ENCODE measurements around the gene WWP2. TPM values are rescaled to one million over a fixed set of nuclear protein-coding genes. Genes with fewer than 3 reads are reported as not detected.

Gene WWP2
- total RNA-seq, 1 experiment from 2014 or later = 40.2 TPM

DNA sequence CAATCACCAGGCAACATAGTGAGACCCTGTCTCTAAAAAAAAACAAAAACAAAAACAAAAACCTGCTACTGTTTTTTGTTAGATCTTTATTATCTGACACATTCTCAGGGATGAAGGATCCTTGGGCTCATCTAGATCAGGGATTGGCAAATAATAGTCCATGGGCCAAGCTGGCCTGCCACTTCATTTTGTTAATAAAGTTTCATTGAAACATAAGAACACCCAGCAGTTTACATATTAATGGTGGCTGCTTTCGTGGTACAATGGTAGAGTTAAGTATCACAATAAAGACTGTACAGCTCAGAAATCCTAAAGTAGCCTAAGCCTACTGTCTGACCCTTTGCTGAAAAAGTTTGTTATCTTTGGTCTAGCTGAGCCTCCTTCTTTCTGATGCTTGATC, 156.1 kb downstream of the WWP2 start:
- H3K14ac ChIP-seq (ENCODE audit: insufficient read depth, low read length) = no peak overlapping the region
- H3K4me3 Mint-ChIP-seq = no peak overlapping the region
- H3K9me3 Mint-ChIP-seq = no peaks in the 10 kb centered on the region
- no peaks in the 10 kb centered on the region for H3K27me3 Mint-ChIP-seq (ENCODE audit: low read depth)
- H3K27ac Mint-ChIP-seq = peak overlapping the region in 2 of 3 experiments; percentile 25 to 87; a peak in 4 of 7 replicates
- no peak overlapping the region for H2BK120ac ChIP-seq (ENCODE audit: low read depth, low read length, poor library complexity, severe bottlenecking)
- WGBS (ENCODE audit: extremely low coverage, insufficient read length, low lambda C conversion rate) = no CpG with 5 or more reads among the region's 1 CpG
- no peak overlapping the region for H4K8ac ChIP-seq (replicated peaks; ENCODE audit: insufficient read length, low read depth, low read length)
- no peak overlapping the region for H3K4me2 ChIP-seq (ENCODE audit: insufficient read depth, insufficient read length, low read length)
- H4K20me1 ChIP-seq (ENCODE audit: control insufficient read depth, insufficient read depth, insufficient read length) = no peaks in the 10 kb centered on the region
- H3K9me3 ChIP-seq (ENCODE audit: control insufficient read depth, low read depth, low read length) = no peaks in the 10 kb centered on the region
- H3K23ac ChIP-seq (ENCODE audit: insufficient read length, low read depth, low read length) = no peak overlapping the region
- no peak overlapping the region for H2AK5ac ChIP-seq (ENCODE audit: insufficient read length, low read length)
- no peak overlapping the region for H2BK5ac ChIP-seq (ENCODE audit: insufficient read length, low read length)
- peaks cover 0 to 8% (median 0%) of the 10 kb centered on the region in 3 experiments; a peak in 3 of 7 replicates for H3K36me3 Mint-ChIP-seq (ENCODE audit: insufficient read depth in 1 of 3, low read depth in 3 of 3)
- no peak for DNase-seq
- no peak overlapping the region for H3K9ac ChIP-seq (ENCODE audit: extremely low read depth, insufficient read length, low read length)
- H3K18ac ChIP-seq (ENCODE audit: insufficient read length, low read depth, low read length) = no peak overlapping the region
- no peak overlapping the region for H4K91ac ChIP-seq (ENCODE audit: insufficient read length, low read depth, low read length)
- H2BK20ac ChIP-seq (ENCODE audit: low read depth, low read length, poor library complexity, severe bottlenecking) = no peak overlapping the region
- H3T11ph ChIP-seq (ENCODE audit: low read length) = no peak overlapping the region
- no peak overlapping the region for H3K27ac ChIP-seq (ENCODE audit: insufficient read length, low read depth, low read length)
- H4K5ac ChIP-seq (ENCODE audit: insufficient read length, low read depth, low read length) = no peak overlapping the region
- no peaks in the 10 kb centered on the region for H3K79me1 ChIP-seq (ENCODE audit: insufficient read depth, low read depth, low read length, poor library complexity, severe bottlenecking)
- 0 out of 2 replicates have a peak, but pooled peaks cover 4% of the 10 kb centered on the region for H3K4me1 ChIP-seq (ENCODE audit: insufficient read depth, low read length)
- H3K4me1 Mint-ChIP-seq = peaks cover 16 to 19% of the 10 kb centered on the region in 2 experiments
- H2BK15ac ChIP-seq (ENCODE audit: low read depth, low read length) = no peak overlapping the region
- no peak overlapping the region for H2AFZ ChIP-seq (ENCODE audit: low read length)
- H3K23me2 ChIP-seq (ENCODE audit: insufficient read length, low read depth, low read length, poor library complexity, severe bottlenecking) = no peaks in the 10 kb centered on the region
- no peak overlapping the region for H3K4ac ChIP-seq (ENCODE audit: low read depth, low read length)
- peak overlapping the region; percentile 83 for H2BK12ac ChIP-seq (ENCODE audit: insufficient read length, low read depth, low read length)
- H3K79me2 ChIP-seq (ENCODE audit: insufficient read depth, low read length) = no peaks in the 10 kb centered on the region
- no peak overlapping the region for H3K56ac ChIP-seq (ENCODE audit: insufficient read length, low read depth, low read length)
- H3K27me3 ChIP-seq (ENCODE audit: insufficient read depth, low read length) = no peaks in the 10 kb centered on the region
- no peak for TF ChIP-seq CTCF (conservative IDR thresholded peaks at IDR 0.05)

Data from H9 (cell line).